Measurements from ENCODE around the gene B4GALT4.

The B4GALT4 gene

GRCh38 chr3:119236756-119237155, 3.9 kb downstream of the B4GALT4 start:
- no peak for DNase-seq (ENCODE audit: low read depth)

GRCh38 chr3:119235151-119235550, 5.5 kb downstream of the B4GALT4 start:
- no peak for DNase-seq (ENCODE audit: low read depth)

- DNase-seq (ENCODE audit: low read depth): no peak
Observed at GRCh38 chr3:119234610-119235009, 6.1 kb downstream of the B4GALT4 start.

GRCh38 chr3:119230745-119231144, 9.9 kb downstream of the B4GALT4 start:
- no peak for DNase-seq (ENCODE audit: low read depth)

- no peak for DNase-seq (ENCODE audit: low read depth)
Observed at GRCh38 chr3:119230071-119230470, 10.6 kb downstream of the B4GALT4 start.

- DNase-seq (ENCODE audit: low read depth): no peak
Observed at GRCh38 chr3:119229190-119229589, 11.5 kb downstream of the B4GALT4 start.

GRCh38 chr3:119228373-119229145, 12.1 kb downstream of the B4GALT4 start:
- no peak for DNase-seq (ENCODE audit: low read depth)

GRCh38 chr3:119227070-119227850, 13.4 kb downstream of the B4GALT4 start:
- DNase-seq (ENCODE audit: low read depth): no peak

- DNase-seq (ENCODE audit: low read depth): no peak
Observed at GRCh38 chr3:119225121-119225520, 15.6 kb downstream of the B4GALT4 start.

GRCh38 chr3:119223511-119223910, 17.2 kb downstream of the B4GALT4 start:
- DNase-seq (ENCODE audit: low read depth): no peak

GRCh38 chr3:119222391-119222790, 18.3 kb downstream of the B4GALT4 start:
- no peak for DNase-seq (ENCODE audit: low read depth)

- no peak for DNase-seq (ENCODE audit: low read depth)
Observed at GRCh38 chr3:119221779-119222320, 18.8 kb downstream of the B4GALT4 start.

- DNase-seq (ENCODE audit: low read depth): no peak
Observed at GRCh38 chr3:119220970-119221667, 19.6 kb downstream of the B4GALT4 start.

GRCh38 chr3:119220198-119220597, 20.5 kb downstream of the B4GALT4 start:
- DNase-seq (ENCODE audit: low read depth): no peak

GRCh38 chr3:119219069-119219468, 21.6 kb downstream of the B4GALT4 start:
- no peak for DNase-seq (ENCODE audit: low read depth)

GRCh38 chr3:119211803-119212202, 28.9 kb downstream of the B4GALT4 start:
- DNase-seq (ENCODE audit: low read depth): no peak

- DNase-seq (ENCODE audit: low read depth): no peak
Observed at GRCh38 chr3:119211193-119211592, 29.5 kb downstream of the B4GALT4 start.

GRCh38 chr3:119207512-119207875, 33.2 kb downstream of the B4GALT4 start:
- no peak for DNase-seq (ENCODE audit: low read depth)

- DNase-seq (ENCODE audit: low read depth): no peak
Observed at GRCh38 chr3:119206611-119207511, 33.8 kb downstream of the B4GALT4 start.

- DNase-seq (ENCODE audit: low read depth): no peak
Observed at GRCh38 chr3:119205685-119206084, 35.0 kb downstream of the B4GALT4 start.

- DNase-seq (ENCODE audit: low read depth): no peak
Observed at GRCh38 chr3:119205209-119205608, 35.5 kb downstream of the B4GALT4 start.

- DNase-seq (ENCODE audit: low read depth): no peak
Observed at GRCh38 chr3:119195911-119196310, 44.8 kb downstream of the B4GALT4 start.
